ENCODE data around the gene SMIM3. TPM values are rescaled to one million over a fixed set of nuclear protein-coding genes. Genes with fewer than 3 reads are reported as not detected.

SMIM3 gene
- total and polyA plus RNA-seq, 10 of the 15 experiments (the other 5 are each of a cell fraction or from before 2014, with no cell fraction given), result 1.0 to 14.3 (median 7.7) TPM

- TF ChIP-seq BMI1 (IDR thresholded peaks at IDR 0.05; ENCODE audit: borderline replicate concordance) (no peak), CTCF (IDR thresholded peaks at IDR 0.05 in 2 of 3, conservative IDR thresholded peaks at IDR 0.05 in 1 of 3; ENCODE audit: control insufficient read depth in 2 of 3, extremely low read depth in 1 of 3, insufficient read depth in 1 of 3, low read depth in 3 of 3, low read length in 3 of 3) (no peak), ZNF687 (IDR thresholded peaks at IDR 0.05) (no peak), CBX3 (IDR thresholded peaks at IDR 0.05; ENCODE audit: borderline replicate concordance, low read depth) (no peak)
Observed at GRCh38 chr5:150780816-150781221, 2.3 kb downstream of the SMIM3 start (continued).

Measured in GM12878 (cell line).